GM12865 (cell line): ENCODE measurements around the gene C5orf46.
A peak's percentile ranks its signal among the peaks of the same experiment; 100 is the strongest.

Experiments used
- DNase-seq: peaks from one replicate; pipeline ENCODE4 v3.0.0; 2010; ENCODE audit warnings: low read depth
- H3K4me3 ChIP-seq: 2 replicates; pipeline ENCODE4 v1.5.1; 2011; ENCODE audit warnings: mild to moderate bottlenecking, low read depth, low read length, control low read depth
- CTCF ChIP-seq: IDR thresholded peaks from 2 replicates; pipeline ENCODE4 v1.5.1; 2011; ENCODE audit warnings: low read length, control low read depth, low read depth, inconsistent platforms; ENCODE audit not compliant: insufficient read depth; ENCODE audit errors: missing control alignments

The C5orf46 gene

GRCh38 chr5:147893820-147894219 is 12.5 kb downstream of the C5orf46 start:
- TF ChIP-seq CTCF, result no peak
- DNase-seq, result no peak
- H3K4me3 ChIP-seq, result no peak overlapping the region

GRCh38 chr5:147892696-147893296 is 13.5 kb downstream of the C5orf46 start:
- no peak overlapping the region for H3K4me3 ChIP-seq
- DNase-seq, result no peak
- TF ChIP-seq CTCF, result no peak

DNA sequence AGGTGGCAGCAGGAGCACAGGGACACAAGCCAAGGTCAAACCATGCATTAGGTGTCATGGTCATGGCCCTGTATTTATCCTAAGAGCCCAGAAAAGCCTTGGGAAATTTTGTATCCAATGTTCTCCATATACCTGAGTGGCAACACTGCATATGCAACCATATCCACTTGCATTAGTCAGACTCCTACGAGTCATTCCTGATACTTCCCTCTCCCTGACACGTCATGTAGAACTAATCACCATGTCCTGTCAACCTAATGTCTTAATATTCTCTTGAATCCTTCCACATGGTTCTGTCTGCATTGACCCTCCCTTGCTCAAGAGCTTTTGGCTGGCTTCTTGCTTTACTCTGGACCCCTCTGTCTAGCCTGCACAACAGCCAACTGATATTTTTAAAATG is 18.4 kb downstream of the C5orf46 start:
- no peak for TF ChIP-seq CTCF
- H3K4me3 ChIP-seq, result no peak overlapping the region
- DNase-seq, result no peak

DNA sequence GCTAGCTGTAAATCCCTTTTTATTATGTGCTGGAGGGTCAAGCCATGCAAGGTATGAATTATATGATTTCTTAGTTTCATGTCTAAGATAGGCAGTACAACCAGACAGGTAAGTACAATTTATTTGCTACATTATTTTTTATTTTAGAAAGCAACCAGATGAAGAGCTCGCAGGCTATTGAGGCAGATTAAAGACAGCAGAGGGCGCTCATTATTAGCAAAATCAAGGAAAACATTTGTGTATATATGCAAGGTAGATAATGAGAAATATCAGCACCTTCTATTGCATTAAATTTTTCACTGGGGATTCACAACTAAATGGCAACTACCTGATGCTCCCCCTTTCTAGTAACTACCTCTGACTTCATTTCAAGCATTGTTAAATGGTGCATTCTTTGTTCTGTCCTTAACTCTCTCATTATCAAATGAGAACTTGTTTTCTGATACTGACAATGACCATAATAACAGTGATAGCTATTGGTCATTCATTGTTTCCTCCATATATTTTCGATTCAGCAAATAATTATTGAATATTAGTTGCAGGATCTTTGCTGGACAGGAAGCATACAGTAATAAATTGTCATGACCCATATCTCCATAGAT is 19.2 kb downstream of the C5orf46 start:
- peak; percentile 22 for DNase-seq
- H3K4me3 ChIP-seq, result no peak overlapping the region
- peak; percentile 28 for TF ChIP-seq CTCF

GRCh38 chr5:147882586-147883313 is 23.6 kb downstream of the C5orf46 start:
- DNase-seq, result no peak
- H3K4me3 ChIP-seq, result no peak overlapping the region
- no peak for TF ChIP-seq CTCF

- no peak for DNase-seq
- no peak overlapping the region for H3K4me3 ChIP-seq
- TF ChIP-seq CTCF, result no peak
Observed at GRCh38 chr5:147880487-147880886, 25.9 kb downstream of the C5orf46 start.
